NT2/D1 (cell line): ENCODE results near the gene PSPN.

ENCODE experiments used
- SUZ12 ChIP-seq: IDR thresholded peaks from 2 replicates; pipeline ENCODE4 v1.6.1; 2011; ENCODE audit not compliant: insufficient read length, insufficient read depth; ENCODE audit errors: extremely low read depth
- YY1 ChIP-seq: IDR thresholded peaks from 2 replicates; pipeline ENCODE4 v1.6.1; 2011; ENCODE audit not compliant: insufficient read length, insufficient read depth
- ZNF274 ChIP-seq: IDR thresholded peaks from 2 replicates; pipeline ENCODE4 v1.6.1; 2011; ENCODE audit warnings: mild to moderate bottlenecking, low read depth, low read length

GRCh38 chr19:6375411-6376010, at the start of gene PSPN:
- TF ChIP-seq ZNF274 (no peak), YY1 (no peak), SUZ12 (no peak)
